ENCODE results near the gene ROCK2. TPM values are rescaled to one million over a fixed set of nuclear protein-coding genes. Genes with fewer than 3 reads are reported as not detected.

ROCK2 gene
- total RNA-seq, 1 donor from 2014 or later = 54.3 TPM

- Histone ChIP-seq H3K4me1 (peaks cover 4% of the 10 kb centered on the region), H3K9me3 (no peaks in the 10 kb centered on the region), H3K36me3 (peaks cover 52% of the 10 kb centered on the region), H3K27me3 (ENCODE audit: low read depth) (no peaks in the 10 kb centered on the region), H3K4me3 (no peak overlapping the region), H3K27ac (no peak overlapping the region)
- ATAC-seq (no peak), DNase-seq (no peak)
- intact Hi-C loops (cut with DNase I) = no loop called here
- TF ChIP-seq, protein P1, sequence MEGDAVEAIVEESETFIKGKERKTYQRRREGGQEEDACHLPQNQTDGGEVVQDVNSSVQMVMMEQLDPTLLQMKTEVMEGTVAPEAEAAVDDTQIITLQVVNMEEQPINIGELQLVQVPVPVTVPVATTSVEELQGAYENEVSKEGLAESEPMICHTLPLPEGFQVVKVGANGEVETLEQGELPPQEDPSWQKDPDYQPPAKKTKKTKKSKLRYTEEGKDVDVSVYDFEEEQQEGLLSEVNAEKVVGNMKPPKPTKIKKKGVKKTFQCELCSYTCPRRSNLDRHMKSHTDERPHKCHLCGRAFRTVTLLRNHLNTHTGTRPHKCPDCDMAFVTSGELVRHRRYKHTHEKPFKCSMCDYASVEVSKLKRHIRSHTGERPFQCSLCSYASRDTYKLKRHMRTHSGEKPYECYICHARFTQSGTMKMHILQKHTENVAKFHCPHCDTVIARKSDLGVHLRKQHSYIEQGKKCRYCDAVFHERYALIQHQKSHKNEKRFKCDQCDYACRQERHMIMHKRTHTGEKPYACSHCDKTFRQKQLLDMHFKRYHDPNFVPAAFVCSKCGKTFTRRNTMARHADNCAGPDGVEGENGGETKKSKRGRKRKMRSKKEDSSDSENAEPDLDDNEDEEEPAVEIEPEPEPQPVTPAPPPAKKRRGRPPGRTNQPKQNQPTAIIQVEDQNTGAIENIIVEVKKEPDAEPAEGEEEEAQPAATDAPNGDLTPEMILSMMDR (IDR thresholded peaks at IDR 0.05) = no peak
These were observed 166.4 kb downstream of the ROCK2 start for GRCh38 chr2:11177871-11178690.

DNA sequence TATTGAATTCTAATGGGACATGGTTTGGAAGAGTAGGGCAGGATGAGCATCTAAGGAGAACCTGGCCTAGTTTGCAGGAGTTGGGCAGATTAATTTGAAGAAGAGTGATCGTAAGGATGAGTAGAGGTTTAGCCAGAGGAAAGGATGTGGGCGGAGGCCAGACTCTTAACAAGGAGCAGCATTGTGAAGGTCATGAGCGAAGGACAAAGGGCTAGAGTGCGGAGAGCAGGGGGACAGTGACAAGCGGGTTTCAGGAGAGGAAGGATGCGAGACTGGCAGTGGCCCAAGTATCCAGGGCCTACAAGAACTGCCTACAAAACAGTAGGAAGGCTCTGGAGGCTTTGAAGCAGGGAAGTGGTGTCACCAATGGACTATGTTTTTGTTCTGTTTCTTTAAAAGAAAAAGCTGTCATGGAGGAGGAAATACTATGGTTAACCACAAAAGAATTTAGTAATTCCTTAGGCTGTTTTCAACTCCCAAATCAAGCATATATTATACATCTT lies 169.1 kb downstream of the ROCK2 start:
- TF ChIP-seq, protein P1 (IDR thresholded peaks at IDR 0.05) = no peak
- H3K36me3 ChIP-seq = peaks cover 28% of the 10 kb centered on the region
- H3K27me3 ChIP-seq (ENCODE audit: low read depth) = no peaks in the 10 kb centered on the region
- no peak for DNase-seq
- H3K27ac ChIP-seq = no peak overlapping the region
- intact Hi-C loops (cut with DNase I) = no loop called here
- H3K9me3 ChIP-seq = no peaks in the 10 kb centered on the region
- peak; percentile 45 to 51 for ATAC-seq
- no peak overlapping the region for H3K4me3 ChIP-seq
- H3K4me1 ChIP-seq = peaks cover 4% of the 10 kb centered on the region

DNA sequence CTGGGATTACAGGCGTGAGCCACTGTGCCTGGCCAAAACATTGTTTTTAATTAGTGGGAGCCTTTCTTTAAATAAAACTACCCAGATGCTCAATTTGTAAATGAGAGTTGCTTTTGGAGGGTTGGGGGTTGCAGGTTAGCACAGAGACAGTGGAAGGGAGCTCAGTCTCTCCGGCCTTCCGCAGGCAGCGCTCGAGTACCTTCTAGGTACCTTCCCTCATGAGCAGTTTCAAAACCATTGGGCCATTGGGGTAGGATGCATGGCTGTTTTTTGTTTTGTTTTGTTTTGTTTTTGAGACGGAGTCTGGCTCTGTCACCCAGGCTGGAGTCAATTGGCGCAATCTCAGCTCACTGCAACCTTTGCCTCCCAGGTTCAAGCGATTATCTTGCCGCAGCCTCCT lies 170.2 kb downstream of the ROCK2 start:
- intact Hi-C loops (cut with DNase I) = no loop called here
- TF ChIP-seq, protein P1 (IDR thresholded peaks at IDR 0.05) = no peak
- no peaks in the 10 kb centered on the region for H3K9me3 ChIP-seq
- H3K4me3 ChIP-seq = no peak overlapping the region
- H3K27me3 ChIP-seq (ENCODE audit: low read depth) = no peaks in the 10 kb centered on the region
- H3K27ac ChIP-seq = no peak overlapping the region
- DNase-seq (no peak), ATAC-seq (no peak)
- H3K36me3 ChIP-seq = peaks cover 17% of the 10 kb centered on the region
- H3K4me1 ChIP-seq = peaks cover 4% of the 10 kb centered on the region

DNA sequence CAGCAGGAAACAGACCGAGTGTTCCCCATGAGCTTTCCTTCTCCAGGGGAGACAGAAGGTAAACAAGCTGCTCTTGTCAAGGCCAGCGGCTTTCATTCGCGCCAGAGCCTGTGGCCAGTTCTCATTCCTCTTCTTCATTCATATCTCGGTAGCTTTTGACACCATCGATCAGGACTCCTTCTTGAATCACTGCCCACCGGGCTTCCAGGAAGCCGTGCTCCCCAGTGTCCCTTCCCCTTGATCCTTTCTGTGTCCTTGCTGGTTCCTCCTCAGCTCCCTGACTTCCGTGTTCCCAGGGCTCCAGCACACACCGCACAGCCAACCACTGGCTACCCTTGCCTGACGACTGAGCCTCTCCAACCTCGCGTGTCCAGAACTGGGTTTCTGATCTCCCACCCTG lies 175.1 kb downstream of the ROCK2 start:
- TF ChIP-seq, protein P1 (IDR thresholded peaks at IDR 0.05) = no peak
- no peaks in the 10 kb centered on the region for H3K27me3 ChIP-seq (ENCODE audit: low read depth)
- no peaks in the 10 kb centered on the region for H3K36me3 ChIP-seq
- H3K4me3 ChIP-seq = no peak overlapping the region
- H3K9me3 ChIP-seq = no peaks in the 10 kb centered on the region
- H3K4me1 ChIP-seq = no peaks in the 10 kb centered on the region
- H3K27ac ChIP-seq = no peak overlapping the region
- DNase-seq (no peak), ATAC-seq (peak; percentile 52 to 70)
- intact Hi-C loops (cut with DNase I) = no loop called here

DNA sequence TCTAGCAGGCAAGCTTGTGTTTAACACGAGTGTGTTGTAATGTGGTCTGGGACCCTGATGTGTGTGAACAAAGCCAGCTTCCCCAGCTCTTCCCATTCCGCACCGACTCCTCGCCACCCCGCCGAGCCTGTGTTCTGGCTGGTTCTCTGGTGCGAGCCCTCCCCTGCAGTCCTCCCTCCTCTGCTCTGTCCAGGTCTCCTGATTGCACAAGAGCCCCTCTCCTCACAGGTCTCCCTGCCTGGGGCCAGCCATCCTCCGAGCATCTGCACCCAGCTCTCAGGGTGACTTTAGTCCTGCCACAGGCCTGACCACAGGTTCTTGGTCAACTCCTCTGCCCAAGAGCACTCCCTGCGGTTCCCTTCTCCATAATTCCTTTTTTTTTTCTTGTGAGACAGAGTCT lies 175.9 kb downstream of the ROCK2 start:
- DNase-seq (no peak), ATAC-seq (no peak)
- Histone ChIP-seq H3K36me3 (peaks cover 5% of the 10 kb centered on the region), H3K27ac (no peak overlapping the region), H3K4me1 (no peaks in the 10 kb centered on the region), H3K9me3 (no peaks in the 10 kb centered on the region), H3K4me3 (no peak overlapping the region), H3K27me3 (ENCODE audit: low read depth) (no peaks in the 10 kb centered on the region)
- TF ChIP-seq, protein P1 (IDR thresholded peaks at IDR 0.05) = no peak
- intact Hi-C loops (cut with DNase I) = no loop called here

Data from lower lobe of right lung (tissue), 2 donors.